HEK293T (cell line): ENCODE results near the gene BORCS5.

Experiments
- ARNT ChIP-seq: fragments of 450-650 bp; IDR thresholded peaks from 2 replicates; pipeline ENCODE4 v1.6.1; 2017; ENCODE audit warnings: mild to moderate bottlenecking
- BHLHE40 ChIP-seq: fragments of 450-650 bp; IDR thresholded peaks from 2 replicates; pipeline ENCODE4 v1.6.1; 2016; ENCODE audit warnings: mild to moderate bottlenecking, moderate library complexity, borderline replicate concordance
- FOXM1 ChIP-seq: fragments of 450-650 bp; IDR thresholded peaks from 2 replicates; pipeline ENCODE4 v1.6.1; 2017; ENCODE audit warnings: mild to moderate bottlenecking, borderline replicate concordance
- HDGF ChIP-seq: fragments of 450-650 bp; IDR thresholded peaks from 2 replicates; pipeline ENCODE4 v1.6.1; 2017; ENCODE audit warnings: antibody characterized with exemption, borderline replicate concordance
- L3MBTL2 ChIP-seq: fragments of 450-650 bp; conservative IDR thresholded peaks from 2 replicates; pipeline ENCODE4 v1.6.1; 2016; ENCODE audit warnings: mild to moderate bottlenecking
- NFRKB ChIP-seq: fragments of 450-650 bp; IDR thresholded peaks from 2 replicates; pipeline ENCODE4 v1.6.1; 2016; ENCODE audit warnings: mild to moderate bottlenecking, moderate library complexity
- SP1 ChIP-seq: fragments of 450-650 bp; IDR thresholded peaks from 2 replicates; pipeline ENCODE4 v1.6.1; 2017
- SUZ12 ChIP-seq: fragments of 450-650 bp; IDR thresholded peaks from 2 replicates; pipeline ENCODE4 v1.6.1; 2016; ENCODE audit warnings: mild to moderate bottlenecking
- TF ChIP-seq, protein P1 (sequence below): fragments of 450-650 bp; IDR thresholded peaks from 2 replicates; pipeline ENCODE4 v1.6.1; 2016

DNA sequence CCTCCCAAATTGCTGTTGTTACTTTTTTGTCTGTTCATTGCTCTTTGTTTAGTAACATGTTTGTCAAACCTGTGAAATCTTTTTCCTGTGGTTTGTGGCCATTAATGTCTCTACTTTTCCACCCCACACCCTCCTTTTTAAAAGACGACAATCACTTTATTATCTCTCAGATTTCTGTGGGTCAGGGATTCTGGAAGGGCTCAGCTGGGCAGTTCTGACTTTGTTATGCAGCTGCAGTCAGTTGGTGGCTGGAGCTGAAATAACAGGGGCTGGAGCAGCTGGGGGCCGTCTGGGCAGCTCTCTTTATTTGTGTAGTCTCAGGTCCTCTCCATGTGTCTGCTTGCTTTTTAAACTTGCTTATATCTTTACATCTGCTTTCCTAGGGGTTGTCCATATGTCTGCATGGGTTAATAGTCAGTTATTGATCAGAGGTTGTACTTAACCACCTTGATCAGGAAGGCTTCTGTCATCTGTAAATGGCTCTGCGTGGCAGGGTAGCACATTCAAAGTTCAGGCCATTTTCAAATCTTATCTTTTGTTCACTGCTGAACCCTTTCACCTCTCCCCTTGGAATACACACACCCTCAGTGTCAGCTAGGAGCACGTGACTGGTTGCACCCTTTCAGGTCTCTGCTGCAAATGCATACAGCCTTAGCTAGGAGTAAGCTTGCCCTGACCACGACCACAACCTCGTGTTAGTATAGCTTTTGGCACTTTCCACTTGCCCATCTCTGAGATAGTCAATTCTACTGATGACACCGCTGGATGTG, 27.9 kb downstream of the BORCS5 start:
- TF ChIP-seq HDGF (no peak), SUZ12 (no peak), SP1 (no peak), BHLHE40 (no peak), FOXM1 (no peak), NFRKB (no peak), ARNT (no peak), L3MBTL2 (no peak)
- TF ChIP-seq, protein P1, sequence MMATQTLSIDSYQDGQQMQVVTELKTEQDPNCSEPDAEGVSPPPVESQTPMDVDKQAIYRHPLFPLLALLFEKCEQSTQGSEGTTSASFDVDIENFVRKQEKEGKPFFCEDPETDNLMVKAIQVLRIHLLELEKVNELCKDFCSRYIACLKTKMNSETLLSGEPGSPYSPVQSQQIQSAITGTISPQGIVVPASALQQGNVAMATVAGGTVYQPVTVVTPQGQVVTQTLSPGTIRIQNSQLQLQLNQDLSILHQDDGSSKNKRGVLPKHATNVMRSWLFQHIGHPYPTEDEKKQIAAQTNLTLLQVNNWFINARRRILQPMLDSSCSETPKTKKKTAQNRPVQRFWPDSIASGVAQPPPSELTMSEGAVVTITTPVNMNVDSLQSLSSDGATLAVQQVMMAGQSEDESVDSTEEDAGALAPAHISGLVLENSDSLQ, result no peak
